NT2/D1 (cell line): ENCODE measurements around the gene UMPS.
"Not testable (repeated sequence)": the region's sequence is repeated elsewhere in the genome, so short reads cannot be mapped to it uniquely, and the experiment has no call there.

Experiments
- DNase-seq: peaks from one replicate; pipeline ENCODE4 v3.0.0-alpha.2; 2011; ENCODE audit warnings: low read depth, low spot score
- H3K27me3 ChIP-seq: 2 replicates; pipeline ENCODE4 v1.6.0; 2011; ENCODE audit warnings: mild to moderate bottlenecking; ENCODE audit not compliant: insufficient read length, insufficient read depth
- H3K36me3 ChIP-seq: 2 replicates; pipeline ENCODE4 v1.6.1; 2011; ENCODE audit warnings: mild to moderate bottlenecking, low read length, mixed read lengths; ENCODE audit not compliant: insufficient read depth, insufficient read length
- H3K4me1 ChIP-seq: 2 replicates; pipeline ENCODE4 v1.5.1; 2011; ENCODE audit not compliant: insufficient read depth, insufficient read length
- H3K4me3 ChIP-seq: 2 replicates; pipeline ENCODE4 v1.5.1; 2011; ENCODE audit warnings: low read depth; ENCODE audit not compliant: insufficient read length
- H3K9ac ChIP-seq: 2 replicates; pipeline ENCODE4 v1.6.0; 2011; ENCODE audit warnings: low read depth; ENCODE audit not compliant: insufficient read length
- H3K9me3 ChIP-seq: 2 replicates; pipeline ENCODE4 v1.5.1; 2011; ENCODE audit warnings: mild to moderate bottlenecking, low read length; ENCODE audit not compliant: insufficient read depth
- SUZ12 ChIP-seq: IDR thresholded peaks from 2 replicates; pipeline ENCODE4 v1.6.1; 2011; ENCODE audit not compliant: insufficient read length, insufficient read depth; ENCODE audit errors: extremely low read depth
- YY1 ChIP-seq: IDR thresholded peaks from 2 replicates; pipeline ENCODE4 v1.6.1; 2011; ENCODE audit not compliant: insufficient read length, insufficient read depth
- ZNF274 ChIP-seq: IDR thresholded peaks from 2 replicates; pipeline ENCODE4 v1.6.1; 2011; ENCODE audit warnings: mild to moderate bottlenecking, low read depth, low read length

Gene UMPS

GRCh38 chr3:124781476-124782376 is 51.5 kb downstream of the UMPS start:
- DNase-seq = no peak
- Histone ChIP-seq H3K9ac (no peak overlapping the region), H3K27me3 (no peaks in the 10 kb centered on the region), H3K4me3 (no peak overlapping the region), H3K36me3 (peaks cover 55% of the 10 kb centered on the region), H3K4me1 (peaks cover 17% of the 10 kb centered on the region), H3K9me3 (no peaks in the 10 kb centered on the region)
- no peak for TF ChIP-seq SUZ12
- no peak for TF ChIP-seq ZNF274
- no peak for TF ChIP-seq YY1

- peaks cover 15% of the 10 kb centered on the region for H3K4me1 ChIP-seq
- H3K36me3 ChIP-seq = peaks cover 49% of the 10 kb centered on the region
- not testable (repeated sequence) for H3K4me3 ChIP-seq, DNase-seq, H3K9me3 ChIP-seq, H3K27me3 ChIP-seq, H3K9ac ChIP-seq
These were observed 52.1 kb downstream of the UMPS start for GRCh38 chr3:124782377-124782712.

DNA sequence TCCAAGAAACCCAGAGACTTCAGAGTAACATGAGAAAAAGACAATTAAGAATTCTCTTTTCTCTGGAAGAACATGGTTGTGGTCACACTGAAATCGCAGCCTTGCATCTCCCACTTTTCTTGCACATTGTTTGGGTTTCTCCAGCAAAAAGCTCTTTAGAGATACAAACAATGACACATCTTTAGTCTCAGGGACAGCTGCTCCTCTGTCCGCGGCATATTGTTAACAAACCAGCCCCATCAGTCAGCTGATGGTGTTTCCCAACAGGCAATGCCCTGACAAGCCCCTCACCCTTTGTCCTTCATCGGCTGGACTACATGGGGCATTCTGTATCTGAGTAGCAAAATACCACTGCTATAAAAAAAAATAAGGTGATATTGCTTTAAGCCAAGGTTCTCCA is 53.4 kb downstream of the UMPS start:
- no peak for DNase-seq
- Histone ChIP-seq H3K9ac (no peak overlapping the region), H3K9me3 (no peaks in the 10 kb centered on the region), H3K36me3 (peaks cover 45% of the 10 kb centered on the region), H3K4me1 (peaks cover 15% of the 10 kb centered on the region), H3K4me3 (no peak overlapping the region), H3K27me3 (no peaks in the 10 kb centered on the region)
- TF ChIP-seq ZNF274 = no peak

- H3K36me3 ChIP-seq = peaks cover 43% of the 10 kb centered on the region
- no peak for DNase-seq
These were observed 54.6 kb downstream of the UMPS start for GRCh38 chr3:124784686-124785382.

DNA sequence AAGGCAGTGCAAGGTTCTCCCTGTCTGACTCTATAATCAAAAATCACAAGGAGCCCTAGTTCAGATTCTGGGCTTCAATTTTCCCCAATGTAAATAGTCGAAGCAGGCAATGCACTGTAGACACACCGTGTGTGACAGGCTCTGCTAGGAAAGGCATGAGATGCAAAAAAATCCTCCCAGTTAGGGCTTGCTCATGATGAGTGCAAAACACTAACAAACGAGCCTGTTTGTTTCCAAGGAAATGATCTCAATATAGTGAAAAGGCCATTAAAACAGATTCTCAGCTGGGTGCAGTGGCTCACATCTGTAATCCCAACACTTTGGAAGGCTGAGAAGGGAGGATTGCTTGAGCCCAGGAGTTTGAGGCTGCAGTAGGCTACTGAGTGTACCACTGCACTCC is 55.7 kb downstream of the UMPS start:
- Histone ChIP-seq H3K36me3 (peaks cover 44% of the 10 kb centered on the region), H3K9ac (no peak overlapping the region), H3K4me3 (no peak overlapping the region), H3K9me3 (no peaks in the 10 kb centered on the region), H3K27me3 (no peaks in the 10 kb centered on the region), H3K4me1 (peaks cover 4% of the 10 kb centered on the region)
- DNase-seq = no peak
- TF ChIP-seq ZNF274 (no peak), YY1 (no peak), SUZ12 (no peak)

More at GRCh38 chr3:124784686-124785382, 54.6 kb downstream of the UMPS start:
- H3K9ac ChIP-seq = no peak overlapping the region
- no peak overlapping the region for H3K4me3 ChIP-seq
- H3K4me1 ChIP-seq = peaks cover 14% of the 10 kb centered on the region
- no peaks in the 10 kb centered on the region for H3K27me3 ChIP-seq
- no peaks in the 10 kb centered on the region for H3K9me3 ChIP-seq
- TF ChIP-seq ZNF274 (no peak), YY1 (no peak), SUZ12 (no peak)

- no peak for DNase-seq
- H3K9ac ChIP-seq = no peak overlapping the region
These were observed 56.4 kb downstream of the UMPS start for GRCh38 chr3:124786511-124787241.

GRCh38 chr3:124787476-124788195 is 57.4 kb downstream of the UMPS start:
- peaks cover 4% of the 10 kb centered on the region for H3K4me1 ChIP-seq
- no peak for TF ChIP-seq SUZ12
- no peak for TF ChIP-seq ZNF274
- TF ChIP-seq YY1 = no peak
- no peaks in the 10 kb centered on the region for H3K9me3 ChIP-seq
- no peaks in the 10 kb centered on the region for H3K27me3 ChIP-seq
- DNase-seq = no peak
- no peak overlapping the region for H3K9ac ChIP-seq
- peaks cover 59% of the 10 kb centered on the region for H3K36me3 ChIP-seq
- no peak overlapping the region for H3K4me3 ChIP-seq

More at GRCh38 chr3:124786511-124787241, 56.4 kb downstream of the UMPS start:
- Histone ChIP-seq H3K9me3 (no peaks in the 10 kb centered on the region), H3K36me3 (peaks cover 51% of the 10 kb centered on the region), H3K4me1 (peaks cover 3% of the 10 kb centered on the region), H3K4me3 (no peak overlapping the region), H3K27me3 (no peaks in the 10 kb centered on the region)
- TF ChIP-seq ZNF274 = no peak
- no peak for TF ChIP-seq SUZ12
- no peak for TF ChIP-seq YY1
